Tibial nerve (tissue), 4 donors: ENCODE results near the gene CNOT8. TPM values are rescaled to one million over a fixed set of nuclear protein-coding genes. Genes with fewer than 3 reads are reported as not detected.

Source experiments
- DNase-seq, 2 donors: peaks; one replicate each; pipeline ENCODE4 v3.0.0-alpha.2; 2019; ENCODE audit warnings: low spot score in 2 of 2
- H3K27ac ChIP-seq, 4 donors: fragments of 200-600 bp; sonication (generic) in 3 of 4; one replicate each; pipeline ENCODE4 v1.5.1; 2017 to 2019; ENCODE audit warnings: mild to moderate bottlenecking in 1 of 4
- H3K27me3 ChIP-seq, 2 donors: fragments of 200-600 bp; sonication (generic) in 1 of 2; one replicate each; pipeline versions ENCODE4 v1.5.1 to v1.6.0; 2017 to 2019
- H3K36me3 ChIP-seq, 3 donors: fragments of 200-600 bp; sonication (generic); one replicate each; pipeline ENCODE4 v1.5.1; 2018 to 2019
- H3K4me1 ChIP-seq, 4 donors: fragments of 200-600 bp; sonication (generic) in 3 of 4; one replicate each; pipeline ENCODE4 v1.5.1; 2017 to 2019
- H3K4me3 ChIP-seq, 4 donors: fragments of 200-600 bp; sonication (generic) in 3 of 4; one replicate each; pipeline ENCODE4 v1.5.1; 2017 to 2019; ENCODE audit warnings: mild to moderate bottlenecking in 1 of 4, moderate library complexity in 1 of 4
- H3K9me3 ChIP-seq, 4 donors: fragments of 200-600 bp; sonication (generic) in 3 of 4; one replicate each; pipeline ENCODE4 v1.5.1; 2017 to 2019
- EP300 ChIP-seq, 2 donors: sonication (generic); formaldehyde crosslinking; IDR thresholded peaks; one replicate each; pipeline ENCODE4 v1.6.1; 2017; ENCODE audit warnings: antibody characterized with exemption in 2 of 2, mild to moderate bottlenecking in 1 of 2
- POLR2A ChIP-seq, 2 donors: fragments of 450-650 bp; IDR thresholded peaks; one replicate each; pipeline ENCODE4 v1.6.1; 2017; ENCODE audit warnings: antibody characterized with exemption in 2 of 2, mild to moderate bottlenecking in 2 of 2, moderate library complexity in 2 of 2
- WGBS, 2 donors: methylation state at CpG; one replicate each; pipeline ENCODE4 v1.1.5; 2018; 5-methylcytosine and 5-hydroxymethylcytosine counted together
- total RNA-seq, 4 donors: library from RNA; depleted of rRNA; stranded (reverse); fragments of >200 nt; gene quantifications; one replicate each; pipeline ENCODE4 v1.1.0, GENCODE V29; 2016
- TF ChIP-seq, protein P1 (sequence below), 5 experiments: fragments of 200-600 bp in 3 of 5; fragments of 450-650 bp in 2 of 5; sonication (generic) in 3 of 5; IDR thresholded peaks; one replicate each; pipeline ENCODE4 v1.5.1; 2016 to 2019; ENCODE audit warnings: antibody characterized with exemption in 5 of 5, mild to moderate bottlenecking in 3 of 5, moderate library complexity in 2 of 5

CNOT8 gene
- total RNA-seq, 4 donors from 2014 or later, result 83.9 to 136 (median 102) TPM

DNA sequence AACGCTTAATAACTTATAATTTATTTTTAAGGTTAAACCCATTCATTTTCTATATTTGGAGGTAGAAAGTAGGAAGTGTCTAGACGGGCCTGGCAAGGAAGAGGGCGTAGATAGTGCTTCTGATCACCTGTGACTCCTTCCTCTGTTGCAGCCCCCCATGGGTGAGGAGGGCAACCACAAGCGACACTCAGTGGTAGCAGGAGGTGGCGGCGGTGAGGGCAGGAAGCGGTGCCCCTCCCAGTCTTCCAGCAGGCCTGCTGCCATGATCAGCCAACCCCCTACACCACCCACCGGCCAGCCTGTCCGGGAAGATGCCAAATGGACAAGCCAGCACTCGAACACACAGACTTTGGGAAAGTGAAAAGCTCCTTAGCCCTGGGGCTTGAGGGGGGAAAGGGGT is 44.7 kb upstream of the CNOT8 start:
- DNase-seq, result no peak
- Histone ChIP-seq H3K4me1 (peaks cover 0 to 18% (median 0%) of the 10 kb centered on the region in 4 donors), H3K27me3 (no peaks in the 10 kb centered on the region), H3K36me3 (peaks cover 3 to 93% (median 30%) of the 10 kb centered on the region in 3 donors), H3K9me3 (no peaks in the 10 kb centered on the region), H3K4me3 (no peak overlapping the region), H3K27ac (peak overlapping the region in 1 of 4 donors; percentile 12)
- WGBS, 2 donors, result 68 to 70% methylated on average over 10 of the region's 10 CpGs
- TF ChIP-seq, protein P1, sequence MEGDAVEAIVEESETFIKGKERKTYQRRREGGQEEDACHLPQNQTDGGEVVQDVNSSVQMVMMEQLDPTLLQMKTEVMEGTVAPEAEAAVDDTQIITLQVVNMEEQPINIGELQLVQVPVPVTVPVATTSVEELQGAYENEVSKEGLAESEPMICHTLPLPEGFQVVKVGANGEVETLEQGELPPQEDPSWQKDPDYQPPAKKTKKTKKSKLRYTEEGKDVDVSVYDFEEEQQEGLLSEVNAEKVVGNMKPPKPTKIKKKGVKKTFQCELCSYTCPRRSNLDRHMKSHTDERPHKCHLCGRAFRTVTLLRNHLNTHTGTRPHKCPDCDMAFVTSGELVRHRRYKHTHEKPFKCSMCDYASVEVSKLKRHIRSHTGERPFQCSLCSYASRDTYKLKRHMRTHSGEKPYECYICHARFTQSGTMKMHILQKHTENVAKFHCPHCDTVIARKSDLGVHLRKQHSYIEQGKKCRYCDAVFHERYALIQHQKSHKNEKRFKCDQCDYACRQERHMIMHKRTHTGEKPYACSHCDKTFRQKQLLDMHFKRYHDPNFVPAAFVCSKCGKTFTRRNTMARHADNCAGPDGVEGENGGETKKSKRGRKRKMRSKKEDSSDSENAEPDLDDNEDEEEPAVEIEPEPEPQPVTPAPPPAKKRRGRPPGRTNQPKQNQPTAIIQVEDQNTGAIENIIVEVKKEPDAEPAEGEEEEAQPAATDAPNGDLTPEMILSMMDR (IDR thresholded peaks at IDR 0.05), result no peak
- no peak for TF ChIP-seq POLR2A (IDR thresholded peaks at IDR 0.05)

DNA sequence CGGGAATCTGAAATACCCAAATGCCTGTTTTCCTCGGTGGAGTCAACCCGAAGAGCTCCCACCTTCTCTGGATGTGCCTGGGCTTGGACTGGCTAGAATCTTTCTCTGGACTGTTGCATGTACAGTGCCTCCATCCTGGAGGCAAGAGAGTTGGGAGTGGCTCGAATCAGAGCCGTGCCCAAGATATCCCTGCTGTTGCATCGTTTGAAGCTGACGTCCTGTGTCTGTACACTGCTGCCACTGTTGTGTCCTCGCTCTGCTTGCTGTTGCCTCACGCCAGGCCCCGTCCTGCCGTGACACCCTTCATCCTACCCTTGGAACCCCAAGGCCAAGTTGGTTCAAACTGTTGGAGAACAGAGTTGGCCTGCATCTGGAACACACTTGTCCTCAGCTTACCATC is 43.4 kb upstream of the CNOT8 start:
- WGBS, 2 donors, result 81 to 85% methylated on average over 11 of the region's 11 CpGs
- DNase-seq, result no peak
- no peaks in the 10 kb centered on the region for H3K27me3 ChIP-seq
- TF ChIP-seq POLR2A (IDR thresholded peaks at IDR 0.05), result no peak
- TF ChIP-seq EP300 (IDR thresholded peaks at IDR 0.05), result no peak
- TF ChIP-seq, protein P1 (IDR thresholded peaks at IDR 0.05), result no peak
- H3K4me3 ChIP-seq, result no peak overlapping the region
- H3K36me3 ChIP-seq, result peaks cover 3 to 94% (median 27%) of the 10 kb centered on the region in 3 donors
- peaks cover 0 to 21% (median 0%) of the 10 kb centered on the region in 4 donors for H3K4me1 ChIP-seq
- no peaks in the 10 kb centered on the region for H3K9me3 ChIP-seq
- H3K27ac ChIP-seq, result no peak overlapping the region

DNA sequence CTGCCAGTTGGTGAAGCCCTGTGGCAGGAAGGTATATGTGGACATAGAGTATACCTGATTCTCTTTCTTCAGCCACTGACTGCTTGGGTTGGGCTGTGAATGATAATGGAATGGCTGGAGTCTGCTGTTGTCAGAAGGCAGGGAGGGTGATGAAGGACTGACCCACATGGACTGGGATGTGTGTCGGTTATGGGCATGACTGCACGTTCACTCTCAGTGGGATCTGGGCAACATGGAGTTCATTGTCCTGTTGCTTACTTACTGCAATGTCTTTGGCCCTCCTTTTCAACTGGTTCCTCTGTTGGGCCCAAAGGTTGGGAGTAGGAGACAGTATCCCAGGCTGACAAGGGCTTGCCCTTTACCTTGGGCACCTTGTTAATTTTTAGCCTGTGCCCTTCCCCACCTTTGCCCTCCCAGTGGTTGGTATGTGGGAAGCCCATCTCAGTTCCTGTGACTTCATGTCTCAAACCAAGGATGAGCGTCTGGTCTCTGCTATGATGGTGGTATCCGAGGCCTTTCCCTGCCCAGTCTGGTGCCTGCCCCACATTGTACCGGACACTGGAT is 42.7 kb upstream of the CNOT8 start:
- 68 to 70% methylated on average over 5 of the region's 5 CpGs for WGBS, 2 donors
- Histone ChIP-seq H3K4me1 (peaks cover 0 to 21% (median 0%) of the 10 kb centered on the region in 4 donors), H3K27me3 (no peaks in the 10 kb centered on the region), H3K9me3 (no peaks in the 10 kb centered on the region), H3K27ac (peak overlapping the region in 1 of 4 donors; percentile 0), H3K4me3 (no peak overlapping the region), H3K36me3 (peaks cover 3 to 94% (median 23%) of the 10 kb centered on the region in 3 donors)
- TF ChIP-seq, protein P1 (IDR thresholded peaks at IDR 0.05), result no peak
- no peak for TF ChIP-seq EP300 (IDR thresholded peaks at IDR 0.05)
- TF ChIP-seq POLR2A (IDR thresholded peaks at IDR 0.05), result no peak
- no peak for DNase-seq

DNA sequence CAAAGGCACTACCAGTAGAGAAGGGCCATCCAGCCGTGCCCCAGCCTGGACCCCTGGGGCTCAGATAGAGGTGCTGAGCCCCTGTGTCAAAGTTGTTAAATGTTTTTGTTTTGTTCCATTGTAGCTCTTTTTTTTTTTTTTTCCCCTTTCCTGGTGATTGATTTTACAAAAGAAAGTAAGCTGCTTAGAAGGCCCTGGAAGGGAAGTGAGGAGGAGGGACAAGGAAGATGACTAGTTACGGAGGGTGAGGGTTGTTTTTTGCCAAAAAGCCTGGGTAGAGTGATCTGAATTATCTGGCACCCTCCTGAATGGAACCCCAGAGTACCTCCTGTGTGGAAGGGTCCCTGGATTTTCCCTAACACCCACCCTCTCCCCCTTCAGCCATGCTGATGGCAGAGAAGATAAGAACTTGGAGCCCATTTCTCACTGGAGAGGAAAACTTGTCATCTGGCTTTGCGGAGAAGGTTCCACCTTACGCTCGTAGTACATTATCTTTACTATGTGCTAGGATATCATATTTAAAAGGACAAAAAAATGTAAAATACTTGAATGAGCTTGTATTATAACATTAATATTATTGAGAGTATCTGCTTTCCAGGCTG is 41.4 kb upstream of the CNOT8 start:
- Histone ChIP-seq H3K27me3 (no peaks in the 10 kb centered on the region), H3K4me1 (peaks cover 0 to 16% (median 0%) of the 10 kb centered on the region in 4 donors), H3K27ac (peak overlapping the region in 2 of 4 donors; percentile 2 to 10), H3K9me3 (no peaks in the 10 kb centered on the region), H3K4me3 (no peak overlapping the region), H3K36me3 (peaks cover 3 to 96% (median 17%) of the 10 kb centered on the region in 3 donors)
- 79 to 85% methylated on average over 5 of the region's 5 CpGs for WGBS, 2 donors
- no peak for DNase-seq
- no peak for TF ChIP-seq POLR2A (IDR thresholded peaks at IDR 0.05)

DNA sequence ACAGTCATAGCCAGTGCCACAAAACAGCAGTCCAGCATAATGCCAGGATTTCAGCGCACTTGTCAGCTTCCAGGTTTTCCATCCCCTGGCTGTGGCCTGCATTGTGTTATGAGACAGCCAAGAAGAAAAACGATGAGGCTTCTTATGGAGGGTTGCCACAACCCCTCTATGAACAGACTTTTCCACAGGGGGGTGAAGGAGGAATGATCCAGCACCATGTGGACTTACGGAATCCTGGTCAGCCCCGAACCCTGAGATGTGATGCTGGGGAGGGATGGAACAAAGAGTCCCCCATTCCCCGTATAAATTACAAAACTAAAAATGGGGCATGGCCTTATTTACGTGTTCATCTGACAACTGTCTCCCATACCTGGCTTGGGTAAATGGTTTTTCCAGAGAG is 40.6 kb upstream of the CNOT8 start:
- 77 to 86% methylated on average over 6 of the region's 6 CpGs for WGBS, 2 donors
- H3K27me3 ChIP-seq, result no peaks in the 10 kb centered on the region
- peak overlapping the region in 1 of 4 donors; percentile 43 for H3K27ac ChIP-seq
- DNase-seq, result no peak
- TF ChIP-seq POLR2A (IDR thresholded peaks at IDR 0.05) (no peak), EP300 (IDR thresholded peaks at IDR 0.05) (no peak)
- TF ChIP-seq, protein P1 (IDR thresholded peaks at IDR 0.05), result no peak
- no peaks in the 10 kb centered on the region for H3K9me3 ChIP-seq
- peaks cover 3 to 100% (median 17%) of the 10 kb centered on the region in 3 donors for H3K36me3 ChIP-seq
- peaks cover 0 to 14% (median 0%) of the 10 kb centered on the region in 4 donors for H3K4me1 ChIP-seq
- H3K4me3 ChIP-seq, result no peak overlapping the region
